Esophagus muscularis mucosa (tissue), 4 donors: ENCODE measurements around the gene ARPC3. TPM values are rescaled to one million over a fixed set of nuclear protein-coding genes. Genes with fewer than 3 reads are reported as not detected.
A peak's percentile ranks its signal among the peaks of the same experiment; 100 is the strongest.
"Not testable (repeated sequence)": the region's sequence is repeated elsewhere in the genome, so short reads cannot be mapped to it uniquely, and the experiment has no call there.

Experiments used
- DNase-seq: peaks from one replicate; pipeline ENCODE4 v3.0.0-alpha.2; 2017; ENCODE audit errors: extremely low spot score
- H3K27ac ChIP-seq, 4 donors: fragments of 200-600 bp; sonication (generic); replicated peaks in 1 of 4; 1 replicate in 3 of 4; 2 replicates in 1 of 4; pipeline ENCODE4 v1.5.1; 2016 to 2019; ENCODE audit warnings: mild to moderate bottlenecking in 1 of 4
- H3K27me3 ChIP-seq, 4 donors: fragments of 200-600 bp; sonication (generic); one replicate each; pipeline versions ENCODE4 v1.5.1 to v1.6.0; 2016 to 2019
- H3K36me3 ChIP-seq, 4 donors: fragments of 200-600 bp; sonication (generic); one replicate each; pipeline ENCODE4 v1.5.1; 2016 to 2019
- H3K4me1 ChIP-seq, 4 donors: fragments of 200-600 bp; sonication (generic); one replicate each; pipeline ENCODE4 v1.5.1; 2016 to 2019
- H3K4me3 ChIP-seq, 4 donors: fragments of 200-600 bp; sonication (generic); 1 replicate in 2 of 4; 2 replicates in 2 of 4; pipeline ENCODE4 v1.5.1; 2016 to 2019; ENCODE audit warnings: mild to moderate bottlenecking in 4 of 4, moderate library complexity in 1 of 4
- H3K9me3 ChIP-seq, 4 donors: fragments of 200-600 bp; sonication (generic); 1 replicate in 3 of 4; 2 replicates in 1 of 4; pipeline ENCODE4 v1.5.1; 2016 to 2019
- EP300 ChIP-seq: sonication (generic); formaldehyde crosslinking; IDR thresholded peaks from one replicate; pipeline ENCODE4 v1.6.1; 2017; ENCODE audit warnings: antibody characterized with exemption
- POLR2A ChIP-seq: fragments of 450-650 bp; IDR thresholded peaks from one replicate; pipeline ENCODE4 v1.6.1; 2017; ENCODE audit warnings: antibody characterized with exemption, moderate library complexity, mild to moderate bottlenecking, low read depth
- POLR2AphosphoS5 ChIP-seq, 2 donors: sonication (generic); formaldehyde crosslinking; IDR thresholded peaks; one replicate each; pipeline ENCODE4 v1.6.1; 2017; ENCODE audit warnings: antibody characterized with exemption in 2 of 2
- WGBS: methylation state at CpG from one replicate; pipeline ENCODE4 v1.1.5; 2018; 5-methylcytosine and 5-hydroxymethylcytosine counted together
- intact Hi-C: fragments of 100-400 bp; cut with DNase I; formaldehyde crosslinking; loops from one replicate; pipeline ENCODE4 v1.15.1; 2023
- total RNA-seq, 4 donors: library from RNA; depleted of rRNA; stranded (reverse); fragments of >200 nt; gene quantifications; one replicate each; pipeline versions ENCODE4 v1.1.0 to v1.2.1, GENCODE V29; 2016
- TF ChIP-seq, protein P1 (sequence below), 3 experiments: fragments of 200-600 bp in 2 of 3; fragments of 450-650 bp in 1 of 3; sonication (generic) in 2 of 3; IDR thresholded peaks; one replicate each; pipeline ENCODE4 v1.5.1; 2017 to 2019; ENCODE audit warnings: antibody characterized with exemption in 3 of 3, mild to moderate bottlenecking in 2 of 3, moderate library complexity in 1 of 3

Gene ARPC3
- total RNA-seq, 4 donors from 2014 or later, result 227 to 363 (median 257) TPM

DNA sequence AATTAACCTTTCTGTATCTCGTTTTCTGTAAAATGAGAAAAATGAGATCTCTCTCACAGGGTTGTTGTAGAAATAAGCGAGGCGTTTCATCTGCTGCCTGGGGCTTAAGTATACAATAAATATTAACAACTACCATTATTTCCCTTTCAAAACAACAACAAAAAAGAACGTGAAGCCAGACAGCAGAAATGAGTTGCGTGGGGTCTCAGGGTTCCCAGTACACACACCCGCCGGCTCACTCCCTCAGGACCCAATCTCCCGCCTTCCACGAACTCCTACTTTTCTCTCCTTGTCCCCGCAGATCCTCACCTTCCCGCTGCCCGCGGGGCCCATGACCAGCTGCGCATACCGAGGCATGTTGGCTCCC lies 17.7 kb upstream of the ARPC3 start:
- intact Hi-C loops, result loop anchor here (2.0 to 5.0 kb wide), 2 partner anchors 35 to 134 kb away; partner anchors contain the start of genes RAD9B and VPS29
- H3K27me3 ChIP-seq, result no peaks in the 10 kb centered on the region
- H3K27ac ChIP-seq, result peak overlapping the region; percentile 94 to 100 (median 96)
- 0% methylated on average over 15 of the region's 15 CpGs for WGBS
- H3K9me3 ChIP-seq, result no peaks in the 10 kb centered on the region
- TF ChIP-seq, protein P1, sequence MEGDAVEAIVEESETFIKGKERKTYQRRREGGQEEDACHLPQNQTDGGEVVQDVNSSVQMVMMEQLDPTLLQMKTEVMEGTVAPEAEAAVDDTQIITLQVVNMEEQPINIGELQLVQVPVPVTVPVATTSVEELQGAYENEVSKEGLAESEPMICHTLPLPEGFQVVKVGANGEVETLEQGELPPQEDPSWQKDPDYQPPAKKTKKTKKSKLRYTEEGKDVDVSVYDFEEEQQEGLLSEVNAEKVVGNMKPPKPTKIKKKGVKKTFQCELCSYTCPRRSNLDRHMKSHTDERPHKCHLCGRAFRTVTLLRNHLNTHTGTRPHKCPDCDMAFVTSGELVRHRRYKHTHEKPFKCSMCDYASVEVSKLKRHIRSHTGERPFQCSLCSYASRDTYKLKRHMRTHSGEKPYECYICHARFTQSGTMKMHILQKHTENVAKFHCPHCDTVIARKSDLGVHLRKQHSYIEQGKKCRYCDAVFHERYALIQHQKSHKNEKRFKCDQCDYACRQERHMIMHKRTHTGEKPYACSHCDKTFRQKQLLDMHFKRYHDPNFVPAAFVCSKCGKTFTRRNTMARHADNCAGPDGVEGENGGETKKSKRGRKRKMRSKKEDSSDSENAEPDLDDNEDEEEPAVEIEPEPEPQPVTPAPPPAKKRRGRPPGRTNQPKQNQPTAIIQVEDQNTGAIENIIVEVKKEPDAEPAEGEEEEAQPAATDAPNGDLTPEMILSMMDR (IDR thresholded peaks at IDR 0.05), result no peak
- peak; percentile 78 for TF ChIP-seq POLR2A
- DNase-seq, result no peak
- peaks cover 16 to 36% (median 28%) of the 10 kb centered on the region in 4 donors for H3K4me1 ChIP-seq
- peaks cover 7 to 25% (median 22%) of the 10 kb centered on the region in 4 donors for H3K36me3 ChIP-seq
- H3K4me3 ChIP-seq, result peak overlapping the region; percentile 77 to 91 (median 82)

DNA sequence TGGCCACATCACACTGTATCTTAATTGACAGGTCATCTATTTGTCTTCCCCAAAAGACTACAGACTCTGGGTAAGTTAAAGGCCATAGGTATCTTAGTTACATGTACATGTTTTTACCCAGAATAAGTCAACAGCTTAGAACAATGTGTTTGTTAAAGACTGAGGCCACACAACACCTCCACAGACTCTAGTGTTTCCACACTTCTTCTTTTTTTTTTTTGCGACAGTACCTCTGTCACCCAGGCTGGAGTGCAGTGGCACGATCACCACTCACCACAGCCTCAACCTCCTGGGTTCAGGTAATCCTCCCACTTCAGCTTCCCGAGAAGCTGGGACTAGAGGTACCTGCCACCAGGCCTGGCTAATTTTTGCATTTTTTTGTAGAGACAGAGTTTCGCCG lies 16.7 kb upstream of the ARPC3 start:
- Histone ChIP-seq H3K27me3 (no peaks in the 10 kb centered on the region), H3K9me3 (no peaks in the 10 kb centered on the region), H3K4me1 (peaks cover 16 to 36% (median 28%) of the 10 kb centered on the region in 4 donors), H3K27ac (peak overlapping the region in 1 of 4 donors; percentile 94), H3K4me3 (peak overlapping the region; percentile 77 to 91 (median 82)), H3K36me3 (peaks cover 7 to 36% (median 33%) of the 10 kb centered on the region in 4 donors)
- WGBS, result 69% methylated on average over 5 of the region's 5 CpGs
- intact Hi-C loops, result loop anchor here (5.0 kb wide), 1 partner anchor 136 kb away; no protein-coding TSS in a partner anchor
- no peak for DNase-seq
- TF ChIP-seq POLR2A (no peak), POLR2AphosphoS5 (IDR thresholded peaks at IDR 0.05) (no peak)
- TF ChIP-seq, protein P1 (IDR thresholded peaks at IDR 0.05), result no peak

DNA sequence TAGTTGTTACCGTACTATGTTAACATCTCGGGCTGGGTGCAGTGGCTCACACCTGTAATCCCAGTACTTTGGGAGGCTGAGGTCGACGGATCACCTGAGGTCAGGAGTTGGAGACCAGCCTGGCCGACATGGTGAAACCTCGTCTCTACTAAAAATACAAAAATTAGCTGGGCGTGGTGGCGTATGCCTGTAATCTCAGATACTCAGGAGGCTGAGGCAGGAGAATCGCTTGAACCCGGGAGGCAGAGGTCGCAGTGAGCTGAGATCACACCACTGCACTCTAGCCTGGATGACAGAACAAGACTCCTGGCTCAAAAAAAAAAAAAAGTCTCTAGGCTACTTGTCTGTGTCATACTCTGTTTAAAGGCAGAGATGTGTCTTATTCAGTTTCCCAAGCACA lies 15.6 kb upstream of the ARPC3 start:
- H3K36me3 ChIP-seq, result peaks cover 7 to 46% (median 40%) of the 10 kb centered on the region in 4 donors
- not testable (repeated sequence) for DNase-seq, H3K27ac ChIP-seq, H3K4me3 ChIP-seq, H3K9me3 ChIP-seq, H3K27me3 ChIP-seq
- WGBS, result 89% methylated on average over 11 of the region's 11 CpGs
- peaks cover 16 to 36% (median 28%) of the 10 kb centered on the region in 4 donors for H3K4me1 ChIP-seq
- intact Hi-C loops, result loop anchor here (5.0 kb wide), 1 partner anchor 137 kb away; no protein-coding TSS in a partner anchor

DNA sequence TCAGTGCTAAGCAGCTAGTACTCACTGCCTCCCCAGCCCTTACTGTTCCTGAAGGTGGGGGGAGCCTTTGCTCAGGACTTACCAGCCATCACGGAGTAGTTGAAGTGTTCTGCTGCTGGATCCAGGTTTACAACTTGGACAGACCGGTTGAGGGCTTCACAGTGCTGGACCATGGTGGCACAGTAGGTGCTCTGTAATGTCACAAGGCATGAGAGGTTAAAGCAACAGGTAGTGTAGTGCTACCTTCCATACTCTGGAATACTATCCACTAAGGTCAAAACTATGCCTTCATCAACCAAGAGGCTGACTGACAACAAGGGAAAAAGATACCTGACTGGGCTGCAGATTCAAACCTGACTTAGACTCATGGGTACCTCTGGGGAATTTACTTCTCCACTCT lies 14.9 kb upstream of the ARPC3 start:
- DNase-seq, result no peak
- 80% methylated on average over 1 of the region's 2 CpGs for WGBS

DNA sequence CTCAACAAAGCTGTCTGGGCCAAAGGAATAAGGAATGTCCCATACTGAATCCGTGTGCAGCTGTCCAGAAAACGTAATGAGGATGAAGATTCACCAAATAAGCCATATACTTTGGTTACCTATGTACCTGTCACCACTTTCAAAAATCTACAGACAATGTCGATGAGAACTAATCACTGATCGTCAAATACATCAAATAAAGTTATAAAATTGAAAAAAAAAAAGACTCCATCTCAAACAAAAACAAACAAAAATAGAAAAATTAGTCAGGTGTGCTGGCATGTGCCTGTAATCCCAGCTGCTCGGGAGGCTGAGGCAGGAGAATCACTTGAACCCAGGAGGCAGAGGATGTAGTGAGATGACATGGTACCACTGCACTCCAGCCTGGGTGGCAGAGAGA lies 11.1 kb upstream of the ARPC3 start:
- H3K36me3 ChIP-seq, result peaks cover 19 to 92% (median 75%) of the 10 kb centered on the region in 4 donors
- DNase-seq, result not testable (repeated sequence)
- WGBS, result 88% methylated on average over 5 of the region's 5 CpGs

More for the DNA sequence above, 14.9 kb upstream of the ARPC3 start:
- Histone ChIP-seq H3K9me3 (no peaks in the 10 kb centered on the region), H3K27ac (no peak overlapping the region), H3K4me1 (peaks cover 16 to 35% (median 27%) of the 10 kb centered on the region in 4 donors), H3K36me3 (peaks cover 7 to 53% (median 47%) of the 10 kb centered on the region in 4 donors), H3K4me3 (no peak overlapping the region), H3K27me3 (no peaks in the 10 kb centered on the region)
- no peak for TF ChIP-seq EP300
- no peak for TF ChIP-seq POLR2AphosphoS5 (IDR thresholded peaks at IDR 0.05)
- TF ChIP-seq, protein P1 (IDR thresholded peaks at IDR 0.05), result no peak
- no peak for TF ChIP-seq POLR2A
- intact Hi-C loops, result loop anchor here (5.0 kb wide), 1 partner anchor 137 kb away; no protein-coding TSS in a partner anchor

DNA sequence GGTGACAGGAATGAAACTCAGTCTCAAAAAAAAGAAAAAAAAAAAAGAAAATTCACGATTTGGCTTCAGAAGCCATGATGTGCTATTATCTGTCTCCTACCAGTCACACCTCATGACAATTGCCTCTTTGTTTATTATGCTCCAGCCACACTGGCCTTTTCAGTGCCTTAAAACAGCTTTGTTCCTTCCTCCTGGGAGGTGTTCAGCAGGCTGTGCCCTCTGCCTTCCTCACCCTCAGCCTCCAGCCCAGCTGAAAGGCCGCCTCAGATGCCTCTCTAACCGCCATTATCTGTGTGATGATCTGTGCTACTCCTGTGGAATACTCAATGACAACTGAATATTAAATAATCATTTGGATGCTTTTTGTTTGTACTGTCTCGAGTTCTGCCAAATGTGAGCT lies 8.6 kb upstream of the ARPC3 start:
- Histone ChIP-seq H3K27me3 (no peaks in the 10 kb centered on the region), H3K4me3 (no peak overlapping the region), H3K4me1 (no peaks in the 10 kb centered on the region), H3K9me3 (no peaks in the 10 kb centered on the region), H3K27ac (no peak overlapping the region), H3K36me3 (peaks cover 20 to 100% (median 79%) of the 10 kb centered on the region in 4 donors)
- intact Hi-C loops, result loop anchor here (10.0 kb wide), 3 partner anchors 236 to 426 kb away; no protein-coding TSS in a partner anchor
- no peak for TF ChIP-seq POLR2A
- no peak for TF ChIP-seq EP300
- TF ChIP-seq, protein P1 (IDR thresholded peaks at IDR 0.05), result no peak
- no peak for TF ChIP-seq POLR2AphosphoS5 (IDR thresholded peaks at IDR 0.05)
- WGBS, result 94% methylated on average over 4 of the region's 4 CpGs
- no peak for DNase-seq

More for the DNA sequence above, 11.1 kb upstream of the ARPC3 start:
- H3K4me1 ChIP-seq, H3K4me3 ChIP-seq, H3K9me3 ChIP-seq, H3K27me3 ChIP-seq, H3K27ac ChIP-seq, intact Hi-C loops: not testable (repeated sequence)
